Thoracic aorta (tissue), 2 donors: Measurements from ENCODE around the gene CMKLR1. TPM values are rescaled to one million over a fixed set of nuclear protein-coding genes. Genes with fewer than 3 reads are reported as not detected.
A peak's percentile ranks its signal among the peaks of the same experiment; 100 is the strongest.

ENCODE experiments used
- ATAC-seq: fragments of 150-250 bp; one replicate; pipeline ENCODE4 v1.8.0; 2017; ENCODE audit warnings: low read depth; ENCODE audit not compliant: insufficient number of reproducible peaks, low FRiP score
- DNase-seq: peaks from one replicate; pipeline ENCODE4 v3.0.0-alpha.2; 2020; ENCODE audit warnings: low spot score
- H3K27ac ChIP-seq, 2 donors: fragments of 200-600 bp; sonication (generic); 1 replicate in 1 of 2; 2 replicates in 1 of 2; pipeline ENCODE4 v1.5.1; 2016; ENCODE audit warnings: mild to moderate bottlenecking in 2 of 2, moderate library complexity in 2 of 2
- H3K27me3 ChIP-seq: fragments of 200-600 bp; sonication (generic); replicated peaks from 2 replicates; pipeline ENCODE4 v1.6.0; 2016; ENCODE audit warnings: mild to moderate bottlenecking; ENCODE audit not compliant: insufficient read depth
- H3K36me3 ChIP-seq: fragments of 200-600 bp; sonication (generic); one replicate; pipeline ENCODE4 v1.5.1; 2016
- H3K4me1 ChIP-seq, 2 donors: fragments of 200-600 bp; sonication (generic); 1 replicate in 1 of 2; 2 replicates in 1 of 2; pipeline versions ENCODE4 v1.5.1 to v1.6.0; 2016; ENCODE audit warnings: low read depth in 2 of 2, mild to moderate bottlenecking in 1 of 2; ENCODE audit not compliant: control insufficient read depth in 1 of 2
- H3K4me3 ChIP-seq: fragments of 200-600 bp; sonication (generic); 2 replicates; pipeline ENCODE4 v1.5.1; 2016; ENCODE audit warnings: mild to moderate bottlenecking
- H3K9me3 ChIP-seq: fragments of 200-600 bp; sonication (generic); 2 replicates; pipeline ENCODE4 v1.5.1; 2016
- CTCF ChIP-seq: fragments of 200-600 bp; sonication (generic); IDR thresholded peaks from one replicate; pipeline ENCODE4 v1.5.1; 2019; ENCODE audit warnings: antibody characterized with exemption
- total RNA-seq, 2 donors: library from RNA; depleted of rRNA; stranded (reverse); fragments of >200 nt; gene quantifications; one replicate each; pipeline versions ENCODE4 v1.1.0 to v1.2.3, GENCODE V29; 2016

Gene CMKLR1
- total RNA-seq, 2 donors from 2014 or later = 56.6 to 73.8 TPM

GRCh38 chr12:108306506-108306905 lies 32.6 kb downstream of the CMKLR1 start:
- no peaks in the 10 kb centered on the region for H3K27me3 ChIP-seq
- H3K4me3 ChIP-seq = no peak overlapping the region
- no peaks in the 10 kb centered on the region for H3K36me3 ChIP-seq
- no peak for TF ChIP-seq CTCF
- H3K4me1 ChIP-seq = peaks cover 41 to 92% of the 10 kb centered on the region in 2 donors
- no peaks in the 10 kb centered on the region for H3K9me3 ChIP-seq
- DNase-seq = no peak
- H3K27ac ChIP-seq = peak overlapping the region; percentile 95 to 97
- ATAC-seq = no peak

GRCh38 chr12:108305991-108306501 lies 33.1 kb downstream of the CMKLR1 start:
- peaks cover 39 to 88% of the 10 kb centered on the region in 2 donors for H3K4me1 ChIP-seq
- H3K4me3 ChIP-seq = peak overlapping the region; percentile 66
- DNase-seq (peak; percentile 33), ATAC-seq (peak; percentile 52)
- no peaks in the 10 kb centered on the region for H3K9me3 ChIP-seq
- H3K27ac ChIP-seq = peak overlapping the region; percentile 95 to 97
- no peak for TF ChIP-seq CTCF
- H3K36me3 ChIP-seq = no peaks in the 10 kb centered on the region
- H3K27me3 ChIP-seq = no peaks in the 10 kb centered on the region

- Histone ChIP-seq H3K4me3 (peak overlapping the region; percentile 66), H3K4me1 (peaks cover 39 to 84% of the 10 kb centered on the region in 2 donors)
Measured at GRCh38 chr12:108305520-108305919, 33.6 kb downstream of the CMKLR1 start.

DNA sequence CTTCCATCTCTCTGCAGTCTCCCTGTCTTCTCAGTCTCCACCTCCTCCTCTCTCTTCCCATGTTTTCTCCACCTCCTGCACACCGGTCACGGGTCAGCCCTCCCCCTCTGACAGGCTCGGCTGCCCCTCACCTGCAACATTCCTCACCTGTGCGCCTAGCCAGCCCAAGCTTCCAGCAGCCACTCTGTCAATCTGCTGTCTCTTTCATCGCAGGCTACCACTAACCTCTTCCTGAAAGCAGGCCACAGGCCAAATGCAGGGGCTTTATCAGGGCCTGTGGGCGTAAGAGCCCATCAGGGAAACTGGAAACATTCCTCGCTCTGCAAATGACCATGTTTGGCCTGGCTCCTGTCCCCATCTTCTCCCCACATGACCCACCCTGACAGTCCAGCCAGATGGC lies 34.5 kb downstream of the CMKLR1 start:
- Histone ChIP-seq H3K36me3 (no peaks in the 10 kb centered on the region), H3K27ac (peak overlapping the region; percentile 95 to 97), H3K4me1 (peaks cover 39 to 81% of the 10 kb centered on the region in 2 donors), H3K27me3 (no peaks in the 10 kb centered on the region), H3K4me3 (peak overlapping the region; percentile 66), H3K9me3 (no peaks in the 10 kb centered on the region)
- TF ChIP-seq CTCF = no peak
- DNase-seq = no peak
- ATAC-seq = no peak

More at GRCh38 chr12:108305520-108305919, 33.6 kb downstream of the CMKLR1 start:
- no peak for TF ChIP-seq CTCF
- peak overlapping the region; percentile 95 to 97 for H3K27ac ChIP-seq
- peak; percentile 87 for DNase-seq
- ATAC-seq = peak; percentile 51
- H3K36me3 ChIP-seq = no peaks in the 10 kb centered on the region
- no peaks in the 10 kb centered on the region for H3K9me3 ChIP-seq
- H3K27me3 ChIP-seq = no peaks in the 10 kb centered on the region

GRCh38 chr12:108303703-108304102 lies 35.4 kb downstream of the CMKLR1 start:
- TF ChIP-seq CTCF = no peak
- Histone ChIP-seq H3K4me3 (no peak overlapping the region), H3K4me1 (peaks cover 39 to 76% of the 10 kb centered on the region in 2 donors), H3K9me3 (no peaks in the 10 kb centered on the region), H3K27ac (peak overlapping the region; percentile 95 to 97), H3K36me3 (no peaks in the 10 kb centered on the region), H3K27me3 (no peaks in the 10 kb centered on the region)
- DNase-seq (no peak), ATAC-seq (no peak)
